ENCODE results near the gene APOC4.

DNA sequence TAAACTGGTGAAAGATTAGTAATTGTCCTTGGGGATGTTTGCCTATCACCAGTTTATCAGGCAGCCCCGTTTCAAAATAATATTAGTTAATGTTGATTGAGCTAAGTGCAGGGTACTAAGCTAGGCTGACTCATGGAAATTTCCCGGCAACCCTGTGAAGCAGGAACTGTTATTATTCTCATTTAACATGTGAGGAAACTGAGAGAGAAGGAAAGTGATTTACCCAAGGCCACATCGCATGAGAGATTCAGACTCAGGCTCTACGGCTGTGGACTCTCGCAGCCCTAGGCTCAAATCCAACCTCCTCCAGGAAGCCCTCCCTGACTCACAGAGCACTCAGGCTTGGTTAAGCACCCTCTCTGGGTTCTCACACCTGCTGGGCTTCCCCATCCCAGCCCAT, 32.8 kb downstream of the APOC4 start:
- TF ChIP-seq, protein P1, sequence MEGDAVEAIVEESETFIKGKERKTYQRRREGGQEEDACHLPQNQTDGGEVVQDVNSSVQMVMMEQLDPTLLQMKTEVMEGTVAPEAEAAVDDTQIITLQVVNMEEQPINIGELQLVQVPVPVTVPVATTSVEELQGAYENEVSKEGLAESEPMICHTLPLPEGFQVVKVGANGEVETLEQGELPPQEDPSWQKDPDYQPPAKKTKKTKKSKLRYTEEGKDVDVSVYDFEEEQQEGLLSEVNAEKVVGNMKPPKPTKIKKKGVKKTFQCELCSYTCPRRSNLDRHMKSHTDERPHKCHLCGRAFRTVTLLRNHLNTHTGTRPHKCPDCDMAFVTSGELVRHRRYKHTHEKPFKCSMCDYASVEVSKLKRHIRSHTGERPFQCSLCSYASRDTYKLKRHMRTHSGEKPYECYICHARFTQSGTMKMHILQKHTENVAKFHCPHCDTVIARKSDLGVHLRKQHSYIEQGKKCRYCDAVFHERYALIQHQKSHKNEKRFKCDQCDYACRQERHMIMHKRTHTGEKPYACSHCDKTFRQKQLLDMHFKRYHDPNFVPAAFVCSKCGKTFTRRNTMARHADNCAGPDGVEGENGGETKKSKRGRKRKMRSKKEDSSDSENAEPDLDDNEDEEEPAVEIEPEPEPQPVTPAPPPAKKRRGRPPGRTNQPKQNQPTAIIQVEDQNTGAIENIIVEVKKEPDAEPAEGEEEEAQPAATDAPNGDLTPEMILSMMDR (IDR thresholded peaks at IDR 0.05) = no peak
- TF ChIP-seq POLR2A (IDR thresholded peaks at IDR 0.05) = no peak

All from testis (tissue), 2 donors.